HepG2 (cell line): ENCODE results near the gene TCEAL3. TPM values are rescaled to one million over a fixed set of nuclear protein-coding genes. Genes with fewer than 3 reads are reported as not detected.

ENCODE experiments used
- ATAC-seq: fragments of 200-7000 bp; cut with Tn5 transposase; 3 replicates; pipeline ENCODE4 v1.9.1; 2020; ENCODE audit warnings: mild to moderate bottlenecking, moderate library complexity
- BruUV-seq: library from RNA; stranded (reverse); fragments of 400-500 nt; replicated peaks from 2 replicates; lab custom pipeline; 2021; lab: Mats Ljungman, UMichigan
- CTCF ChIA-PET: fragments of 300-600 bp; formaldehyde crosslinking; extraction: SDS; loops from one replicate; lab custom pipeline; 2021; ENCODE audit warnings: low total read pairs, inconsistent platforms, low intra/inter-chr PET ratio; lab: Yijun Ruan, JAX
- POLR2A ChIA-PET: fragments of 350-600 bp; sonication (Branson Sonifier 250); formaldehyde crosslinking; loops from one replicate; lab custom pipeline; 2020; ENCODE audit warnings: antibody characterized with exemption, inconsistent platforms; lab: Yijun Ruan, JAX
- DNase-seq: peaks from one replicate; pipeline ENCODE4 v3.0.0-alpha.2; 2015; ENCODE audit warnings: low spot score
- FAIRE-seq: peaks from 3 replicates; lab custom pipeline; 2011; peaks lifted over from hg19 to GRCh38; lab: Jason Lieb, UNC
- H2AFZ ChIP-seq: one replicate; pipeline ENCODE4 v1.6.1; 2011; ENCODE audit warnings: low read length, inconsistent platforms
- H3K27ac ChIP-seq: fragments of 300-600 bp; 3 replicates; pipeline ENCODE4 v1.8.0; 2011; ENCODE audit warnings: mixed run types, mild to moderate bottlenecking, mixed read lengths, low read length, inconsistent platforms; ENCODE audit not compliant: insufficient read depth; ENCODE audit errors: extremely low read length
- H3K27me3 ChIP-seq, 2 experiments: fragments of 200-600 bp in 1 of 2; 2 replicates in 1 of 2; 3 replicates in 1 of 2; pipeline versions ENCODE4 v1.6.0 to v1.8.0; 2011; ENCODE audit warnings: low read length in 2 of 2, mild to moderate bottlenecking in 2 of 2, moderate library complexity in 2 of 2, inconsistent platforms in 1 of 2; ENCODE audit not compliant: insufficient read depth in 2 of 2, control insufficient read depth in 1 of 2
- H3K36me3 ChIP-seq, 2 experiments: fragments of 200-600 bp in 1 of 2; replicated peaks in 1 of 2; 2 replicates in 1 of 2; 3 replicates in 1 of 2; pipeline versions ENCODE4 v1.5.1 to v1.8.0; 2011; ENCODE audit warnings: low read length in 2 of 2, inconsistent platforms in 1 of 2; ENCODE audit not compliant: insufficient read depth in 2 of 2, control insufficient read depth in 1 of 2
- H3K4me1 ChIP-seq: 2 replicates; pipeline ENCODE4 v1.5.1; 2012; ENCODE audit warnings: low read length, inconsistent platforms; ENCODE audit not compliant: insufficient read depth
- H3K4me2 ChIP-seq: 2 replicates; pipeline ENCODE4 v1.6.0; 2011; ENCODE audit warnings: low read depth, low read length, inconsistent platforms
- H3K4me3 ChIP-seq, 3 experiments: fragments of 200-600 bp in 1 of 3; sonication (generic), shearing (Covaris generic) in 1 of 3; replicated peaks in 1 of 3; 2 replicates each; pipeline ENCODE4 v1.5.1; 2011 to 2016; ENCODE audit warnings: low read length in 3 of 3, inconsistent platforms in 2 of 3, low read depth in 2 of 3, mild to moderate bottlenecking in 2 of 3, control low read depth in 1 of 3, mixed read lengths in 1 of 3; ENCODE audit not compliant: insufficient read depth in 1 of 3
- H3K79me2 ChIP-seq: one replicate; pipeline ENCODE4 v1.6.1; 2011; ENCODE audit warnings: low read length, inconsistent platforms; ENCODE audit not compliant: insufficient read depth
- H3K9ac ChIP-seq: 2 replicates; pipeline ENCODE4 v1.6.0; 2011; ENCODE audit warnings: mild to moderate bottlenecking, low read depth, low read length, inconsistent platforms; ENCODE audit not compliant: insufficient read depth
- H3K9me3 ChIP-seq: 2 replicates; pipeline ENCODE4 v1.5.1; 2012; ENCODE audit warnings: mild to moderate bottlenecking, low read length
- H4K20me1 ChIP-seq: 2 replicates; pipeline ENCODE4 v1.6.0; 2011; ENCODE audit warnings: inconsistent platforms, mild to moderate bottlenecking, low read length, moderate library complexity; ENCODE audit not compliant: insufficient read depth
- JDP2 ChIP-seq: sonication (generic); formaldehyde crosslinking; IDR thresholded peaks from 2 replicates; pipeline ENCODE4 v1.8.1; 2022; ENCODE audit warnings: missing genetic modification reagents, borderline replicate concordance
- NR1H2 ChIP-seq: sonication (generic); formaldehyde crosslinking; IDR thresholded peaks from 2 replicates; pipeline ENCODE4 v1.8.1; 2022; ENCODE audit warnings: low read depth, missing genetic modification reagents, borderline replicate concordance
- PITX1 ChIP-seq: sonication (generic); formaldehyde crosslinking; IDR thresholded peaks from 2 replicates; pipeline ENCODE4 v1.5.1; 2020; ENCODE audit warnings: mild to moderate bottlenecking, missing genetic modification reagents
- SRF ChIP-seq: IDR thresholded peaks from 2 replicates; pipeline ENCODE4 v1.6.1; 2011; ENCODE audit warnings: mild to moderate bottlenecking, low read depth, low read length, moderate library complexity
- ZBTB42 ChIP-seq: sonication (generic); formaldehyde crosslinking; IDR thresholded peaks from 2 replicates; pipeline ENCODE4 v1.5.0; 2020; ENCODE audit warnings: mild to moderate bottlenecking, missing genetic modification reagents
- ZFP36L1 ChIP-seq: sonication (generic); formaldehyde crosslinking; IDR thresholded peaks from 2 replicates; pipeline ENCODE4 v1.8.0; 2022; ENCODE audit warnings: mild to moderate bottlenecking, missing genetic modification reagents, moderate library complexity
- ZNF224 ChIP-seq: sonication (generic); formaldehyde crosslinking; IDR thresholded peaks from 2 replicates; pipeline ENCODE4 v1.5.0; 2020; ENCODE audit warnings: mild to moderate bottlenecking, missing genetic modification reagents
- ZNF234 ChIP-seq: sonication (generic); formaldehyde crosslinking; conservative IDR thresholded peaks from 2 replicates; pipeline ENCODE4 v1.5.1; 2020; ENCODE audit warnings: mild to moderate bottlenecking, missing genetic modification reagents
- ZNF652 ChIP-seq: IDR thresholded peaks from 2 replicates; pipeline ENCODE4 v1.6.1; 2016; ENCODE audit warnings: low read depth, borderline replicate concordance
- ZNF839 ChIP-seq: sonication (generic); formaldehyde crosslinking; IDR thresholded peaks from 2 replicates; pipeline ENCODE4 v1.4.0; 2020; ENCODE audit warnings: missing genetic modification reagents, mild to moderate bottlenecking, borderline replicate concordance
- WGBS: methylation state at CpG from one replicate; pipeline ENCODE4 v1.1.6; 2017; ENCODE audit warnings: low lambda C conversion rate; 5-methylcytosine and 5-hydroxymethylcytosine counted together
- in situ Hi-C: cut with HindIII; loops from 2 replicates; pipeline ENCODE4 v1.10.0; 2017; ENCODE audit warnings: low pct_unique_long_range_greater_than_20kb; ENCODE audit not compliant: extremely low pct_ligation_motif_present
- intact Hi-C: fragments of 100-400 bp; cut with micrococcal nuclease; formaldehyde crosslinking; loops from one replicate; pipeline ENCODE4 v1.10.0; 2022; ENCODE audit not compliant: unreplicated experiment
- polyA plus RNA-seq, 8 experiments: library from polyadenylated mRNA; depleted of rRNA in 3 of 8; stranded (reverse) in 7 of 8; unstranded in 1 of 8; fragments of >200 nt; fragmentation: Illumina TruSeq in 4 of 8; extraction: Trizol in 4 of 8; gene quantifications; 2 replicates each; pipeline versions ENCODE4 v1.2.1 to v1.2.3, GENCODE V29; 2011 to 2016; ENCODE audit warnings: low read depth in 4 of 8, missing spikeins in 1 of 8, mixed read lengths in 1 of 8; ENCODE audit not compliant: insufficient read depth in 1 of 8
- total RNA-seq, 5 experiments: library from RNA; depleted of rRNA; stranded (reverse); fragments of >200 nt; fragmentation: Illumina TruSeq; extraction: Trizol; gene quantifications; 2 replicates each; pipeline ENCODE4 v1.2.3, GENCODE V29; 2016; ENCODE audit warnings: low read depth in 1 of 5
- TF ChIP-seq, protein P1 (sequence below): sonication (generic); formaldehyde crosslinking; IDR thresholded peaks from 2 replicates; pipeline ENCODE4 v1.4.0; 2020; ENCODE audit warnings: missing genetic modification reagents, borderline replicate concordance
- TF ChIP-seq, protein P2 (sequence below): sonication (generic); formaldehyde crosslinking; IDR thresholded peaks from 2 replicates; pipeline ENCODE4 v1.5.1; 2020; ENCODE audit warnings: missing genetic modification reagents, mild to moderate bottlenecking, borderline replicate concordance
- TF ChIP-seq, protein P3 (sequence below): sonication (generic); formaldehyde crosslinking; IDR thresholded peaks from 2 replicates; pipeline ENCODE4 v1.9.0; 2021; ENCODE audit warnings: missing genetic modification reagents, borderline replicate concordance
- TF ChIP-seq, protein P4 (sequence below): sonication (generic); formaldehyde crosslinking; IDR thresholded peaks from 2 replicates; pipeline ENCODE4 v1.4.0; 2020; ENCODE audit warnings: missing genetic modification reagents

TCEAL3 gene
- total and polyA plus RNA-seq, 2 of the 13 experiments (the other 11 are each of a cell fraction or from before 2014, with no cell fraction given), result 0.09 to 0.12 TPM

DNA sequence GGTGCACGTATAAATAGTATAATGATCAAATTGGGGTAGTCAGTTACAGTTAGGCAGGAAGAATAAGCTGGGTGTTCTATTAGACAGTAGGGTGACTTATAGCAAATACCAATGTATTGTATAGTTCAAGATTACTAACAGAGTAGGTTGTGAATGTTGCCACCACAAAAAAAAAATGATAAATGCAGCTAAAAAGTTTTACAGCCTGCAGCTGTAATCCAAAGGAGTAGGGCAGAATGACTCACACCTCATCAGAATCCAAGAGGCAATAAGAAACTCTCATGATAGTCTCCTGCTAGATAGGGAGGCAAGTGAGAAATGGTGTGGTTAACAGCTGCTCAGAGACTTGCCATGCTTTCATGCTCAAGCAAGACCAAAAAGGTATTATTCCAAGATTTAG, 42.0 kb upstream of the TCEAL3 start:
- ATAC-seq (no peak), DNase-seq (no peak), FAIRE-seq (no peak)
- H3K4me3 ChIP-seq, result no peak overlapping the region
- H3K27ac ChIP-seq, result no peak overlapping the region
- intact Hi-C loops, result no loop called here
- H2AFZ ChIP-seq, result no peak overlapping the region
- H3K9ac ChIP-seq, result no peak overlapping the region
- no peaks in the 10 kb centered on the region for H3K9me3 ChIP-seq
- ChIA-PET POLR2A (no interaction called here), CTCF (no interaction called here)
- no peaks in the 10 kb centered on the region for H3K4me1 ChIP-seq
- H3K79me2 ChIP-seq, result no peaks in the 10 kb centered on the region
- no peaks in the 10 kb centered on the region for H3K27me3 ChIP-seq
- no peaks in the 10 kb centered on the region for H4K20me1 ChIP-seq
- no TSS peak for BruUV-seq
- TF ChIP-seq, protein P1, sequence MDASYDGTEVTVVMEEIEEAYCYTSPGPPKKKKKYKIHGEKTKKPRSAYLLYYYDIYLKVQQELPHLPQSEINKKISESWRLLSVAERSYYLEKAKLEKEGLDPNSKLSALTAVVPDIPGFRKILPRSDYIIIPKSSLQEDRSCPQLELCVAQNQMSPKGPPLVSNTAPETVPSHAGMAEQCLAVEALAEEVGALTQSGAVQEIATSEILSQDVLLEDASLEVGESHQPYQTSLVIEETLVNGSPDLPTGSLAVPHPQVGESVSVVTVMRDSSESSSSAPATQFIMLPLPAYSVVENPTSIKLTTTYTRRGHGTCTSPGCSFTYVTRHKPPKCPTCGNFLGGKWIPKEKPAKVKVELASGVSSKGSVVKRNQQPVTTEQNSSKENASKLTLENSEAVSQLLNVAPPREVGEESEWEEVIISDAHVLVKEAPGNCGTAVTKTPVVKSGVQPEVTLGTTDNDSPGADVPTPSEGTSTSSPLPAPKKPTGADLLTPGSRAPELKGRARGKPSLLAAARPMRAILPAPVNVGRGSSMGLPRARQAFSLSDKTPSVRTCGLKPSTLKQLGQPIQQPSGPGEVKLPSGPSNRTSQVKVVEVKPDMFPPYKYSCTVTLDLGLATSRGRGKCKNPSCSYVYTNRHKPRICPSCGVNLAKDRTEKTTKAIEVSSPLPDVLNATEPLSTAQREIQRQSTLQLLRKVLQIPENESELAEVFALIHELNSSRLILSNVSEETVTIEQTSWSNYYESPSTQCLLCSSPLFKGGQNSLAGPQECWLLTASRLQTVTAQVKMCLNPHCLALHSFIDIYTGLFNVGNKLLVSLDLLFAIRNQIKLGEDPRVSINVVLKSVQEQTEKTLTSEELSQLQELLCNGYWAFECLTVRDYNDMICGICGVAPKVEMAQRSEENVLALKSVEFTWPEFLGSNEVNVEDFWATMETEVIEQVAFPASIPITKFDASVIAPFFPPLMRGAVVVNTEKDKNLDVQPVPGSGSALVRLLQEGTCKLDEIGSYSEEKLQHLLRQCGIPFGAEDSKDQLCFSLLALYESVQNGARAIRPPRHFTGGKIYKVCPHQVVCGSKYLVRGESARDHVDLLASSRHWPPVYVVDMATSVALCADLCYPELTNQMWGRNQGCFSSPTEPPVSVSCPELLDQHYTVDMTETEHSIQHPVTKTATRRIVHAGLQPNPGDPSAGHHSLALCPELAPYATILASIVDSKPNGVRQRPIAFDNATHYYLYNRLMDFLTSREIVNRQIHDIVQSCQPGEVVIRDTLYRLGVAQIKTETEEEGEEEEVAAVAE (CRISPR knock-in tag), result no peak
- no peak for TF ChIP-seq ZNF839 (CRISPR knock-in tag)
- no peak for TF ChIP-seq ZFP36L1 (CRISPR knock-in tag)
- TF ChIP-seq ZNF224 (CRISPR knock-in tag), result no peak
- no peak for TF ChIP-seq PITX1 (CRISPR knock-in tag)
- no peak for TF ChIP-seq ZNF234 (CRISPR knock-in tag)
- TF ChIP-seq NR1H2 (CRISPR knock-in tag), result no peak
- TF ChIP-seq, protein P2, sequence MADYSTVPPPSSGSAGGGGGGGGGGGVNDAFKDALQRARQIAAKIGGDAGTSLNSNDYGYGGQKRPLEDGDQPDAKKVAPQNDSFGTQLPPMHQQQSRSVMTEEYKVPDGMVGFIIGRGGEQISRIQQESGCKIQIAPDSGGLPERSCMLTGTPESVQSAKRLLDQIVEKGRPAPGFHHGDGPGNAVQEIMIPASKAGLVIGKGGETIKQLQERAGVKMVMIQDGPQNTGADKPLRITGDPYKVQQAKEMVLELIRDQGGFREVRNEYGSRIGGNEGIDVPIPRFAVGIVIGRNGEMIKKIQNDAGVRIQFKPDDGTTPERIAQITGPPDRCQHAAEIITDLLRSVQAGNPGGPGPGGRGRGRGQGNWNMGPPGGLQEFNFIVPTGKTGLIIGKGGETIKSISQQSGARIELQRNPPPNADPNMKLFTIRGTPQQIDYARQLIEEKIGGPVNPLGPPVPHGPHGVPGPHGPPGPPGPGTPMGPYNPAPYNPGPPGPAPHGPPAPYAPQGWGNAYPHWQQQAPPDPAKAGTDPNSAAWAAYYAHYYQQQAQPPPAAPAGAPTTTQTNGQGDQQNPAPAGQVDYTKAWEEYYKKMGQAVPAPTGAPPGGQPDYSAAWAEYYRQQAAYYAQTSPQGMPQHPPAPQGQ (CRISPR knock-in tag), result no peak
- no peak for TF ChIP-seq ZBTB42 (CRISPR knock-in tag)
- TF ChIP-seq ZNF652 (CRISPR knock-in tag), result no peak
- TF ChIP-seq, protein P3, sequence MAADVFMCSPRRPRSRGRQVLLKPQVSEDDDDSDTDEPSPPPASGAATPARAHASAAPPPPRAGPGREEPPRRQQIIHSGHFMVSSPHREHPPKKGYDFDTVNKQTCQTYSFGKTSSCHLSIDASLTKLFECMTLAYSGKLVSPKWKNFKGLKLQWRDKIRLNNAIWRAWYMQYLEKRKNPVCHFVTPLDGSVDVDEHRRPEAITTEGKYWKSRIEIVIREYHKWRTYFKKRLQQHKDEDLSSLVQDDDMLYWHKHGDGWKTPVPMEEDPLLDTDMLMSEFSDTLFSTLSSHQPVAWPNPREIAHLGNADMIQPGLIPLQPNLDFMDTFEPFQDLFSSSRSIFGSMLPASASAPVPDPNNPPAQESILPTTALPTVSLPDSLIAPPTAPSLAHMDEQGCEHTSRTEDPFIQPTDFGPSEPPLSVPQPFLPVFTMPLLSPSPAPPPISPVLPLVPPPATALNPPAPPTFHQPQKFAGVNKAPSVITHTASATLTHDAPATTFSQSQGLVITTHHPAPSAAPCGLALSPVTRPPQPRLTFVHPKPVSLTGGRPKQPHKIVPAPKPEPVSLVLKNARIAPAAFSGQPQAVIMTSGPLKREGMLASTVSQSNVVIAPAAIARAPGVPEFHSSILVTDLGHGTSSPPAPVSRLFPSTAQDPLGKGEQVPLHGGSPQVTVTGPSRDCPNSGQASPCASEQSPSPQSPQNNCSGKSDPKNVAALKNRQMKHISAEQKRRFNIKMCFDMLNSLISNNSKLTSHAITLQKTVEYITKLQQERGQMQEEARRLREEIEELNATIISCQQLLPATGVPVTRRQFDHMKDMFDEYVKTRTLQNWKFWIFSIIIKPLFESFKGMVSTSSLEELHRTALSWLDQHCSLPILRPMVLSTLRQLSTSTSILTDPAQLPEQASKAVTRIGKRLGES (CRISPR knock-in tag), result no peak
- TF ChIP-seq, protein P4, sequence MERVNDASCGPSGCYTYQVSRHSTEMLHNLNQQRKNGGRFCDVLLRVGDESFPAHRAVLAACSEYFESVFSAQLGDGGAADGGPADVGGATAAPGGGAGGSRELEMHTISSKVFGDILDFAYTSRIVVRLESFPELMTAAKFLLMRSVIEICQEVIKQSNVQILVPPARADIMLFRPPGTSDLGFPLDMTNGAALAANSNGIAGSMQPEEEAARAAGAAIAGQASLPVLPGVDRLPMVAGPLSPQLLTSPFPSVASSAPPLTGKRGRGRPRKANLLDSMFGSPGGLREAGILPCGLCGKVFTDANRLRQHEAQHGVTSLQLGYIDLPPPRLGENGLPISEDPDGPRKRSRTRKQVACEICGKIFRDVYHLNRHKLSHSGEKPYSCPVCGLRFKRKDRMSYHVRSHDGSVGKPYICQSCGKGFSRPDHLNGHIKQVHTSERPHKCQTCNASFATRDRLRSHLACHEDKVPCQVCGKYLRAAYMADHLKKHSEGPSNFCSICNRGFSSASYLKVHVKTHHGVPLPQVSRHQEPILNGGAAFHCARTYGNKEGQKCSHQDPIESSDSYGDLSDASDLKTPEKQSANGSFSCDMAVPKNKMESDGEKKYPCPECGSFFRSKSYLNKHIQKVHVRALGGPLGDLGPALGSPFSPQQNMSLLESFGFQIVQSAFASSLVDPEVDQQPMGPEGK (CRISPR knock-in tag), result no peak
- no peak for TF ChIP-seq SRF
- no peak for TF ChIP-seq JDP2 (CRISPR knock-in tag)
- H3K36me3 ChIP-seq, result no peaks in the 10 kb centered on the region
- in situ Hi-C loops, result no loop called here
- WGBS, result 18% methylated on average over 1 of the region's 1 CpG
- no peak overlapping the region for H3K4me2 ChIP-seq
